ENCODE measurements around the gene NAXE.

DNA sequence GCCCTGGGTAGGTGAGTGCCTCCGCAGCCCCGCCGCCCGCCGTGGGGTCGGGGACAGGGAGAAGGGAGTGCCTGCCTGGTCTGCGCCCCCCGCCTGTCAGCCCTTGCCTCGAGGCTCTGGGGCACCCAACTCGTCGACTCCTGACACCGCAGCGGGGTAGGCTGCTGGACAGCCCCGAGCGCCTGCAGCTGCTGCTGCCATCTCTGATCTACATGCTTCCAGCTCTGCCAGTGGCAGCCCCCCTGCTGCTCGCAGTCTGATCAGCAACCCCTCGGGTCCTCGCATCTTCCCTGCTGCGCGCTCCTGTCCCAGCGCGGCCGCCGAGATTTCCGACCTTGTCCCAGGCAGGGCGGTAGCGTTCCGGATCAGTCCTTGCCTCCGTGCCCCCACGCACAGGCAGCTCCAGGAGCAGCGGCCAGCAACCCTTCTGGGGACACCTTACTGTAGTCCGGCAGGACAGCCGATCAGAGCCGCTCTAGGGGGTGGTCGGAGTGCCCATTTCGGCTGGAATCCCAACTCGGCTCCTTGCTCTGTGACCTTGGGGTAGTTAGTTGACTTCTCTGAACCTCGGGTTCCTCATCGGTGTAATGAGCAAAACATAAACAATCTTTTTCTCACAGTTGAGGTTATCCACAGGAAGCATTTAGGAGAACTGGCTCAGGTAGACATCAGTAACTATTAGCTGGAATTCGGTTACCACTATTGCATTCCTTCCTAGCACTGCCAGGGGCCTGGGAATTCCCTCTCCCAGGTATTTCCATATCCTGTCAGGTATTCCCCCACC is 50.9 kb downstream of the NAXE start:
- no peak for TF ChIP-seq CTBP1 (IDR thresholded peaks at IDR 0.05; ENCODE audit: borderline replicate concordance)
- no peak for TF ChIP-seq FOXK2 (IDR thresholded peaks at IDR 0.05)
- no peak for TF ChIP-seq ELF4 (IDR thresholded peaks at IDR 0.05)
- TF ChIP-seq HDGF (IDR thresholded peaks at IDR 0.05; ENCODE audit: borderline replicate concordance): no peak
- no peak for TF ChIP-seq SUZ12 (IDR thresholded peaks at IDR 0.05)
- TF ChIP-seq ZNF384 (IDR thresholded peaks at IDR 0.05): no peak
- TF ChIP-seq BHLHE40 (IDR thresholded peaks at IDR 0.05; ENCODE audit: borderline replicate concordance): no peak
- TF ChIP-seq SP1 (IDR thresholded peaks at IDR 0.05): no peak
- TF ChIP-seq FOXA1 (IDR thresholded peaks at IDR 0.05): no peak
- TF ChIP-seq ARNT (IDR thresholded peaks at IDR 0.05): no peak
- TF ChIP-seq TARDBP (IDR thresholded peaks at IDR 0.05): no peak
- TF ChIP-seq NFRKB (IDR thresholded peaks at IDR 0.05): no peak

All from HEK293T (cell line).